C4-2B (cell line): ENCODE data around the gene STXBP4.

Experiments
- ZFX ChIP-seq: fragments of 450-650 bp; IDR thresholded peaks from 2 replicates; pipeline ENCODE4 v1.6.1; 2017
- TF ChIP-seq, protein P1 (sequence below): fragments of 450-650 bp; conservative IDR thresholded peaks from 2 replicates; pipeline ENCODE4 v1.5.1; 2017; ENCODE audit warnings: mild to moderate bottlenecking

DNA sequence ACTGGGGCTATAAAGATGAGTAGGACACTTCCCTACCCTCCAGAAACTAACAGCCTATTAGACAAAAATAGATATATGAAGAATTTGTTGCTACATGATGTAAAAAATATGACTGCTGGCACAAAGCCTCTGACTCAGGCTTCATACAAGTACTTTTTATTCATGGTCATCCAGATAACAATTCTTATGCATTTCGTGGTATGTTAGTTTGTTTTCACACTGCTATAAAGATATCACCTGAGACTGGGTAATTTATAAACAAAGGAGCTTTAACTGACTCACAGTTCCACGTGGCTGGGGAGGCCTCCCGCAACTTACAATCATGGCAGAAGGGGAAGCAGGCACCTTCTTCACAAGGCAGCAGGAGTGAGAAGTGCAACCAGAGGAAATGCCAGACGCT lies 183.7 kb downstream of the STXBP4 start:
- TF ChIP-seq, protein P1, sequence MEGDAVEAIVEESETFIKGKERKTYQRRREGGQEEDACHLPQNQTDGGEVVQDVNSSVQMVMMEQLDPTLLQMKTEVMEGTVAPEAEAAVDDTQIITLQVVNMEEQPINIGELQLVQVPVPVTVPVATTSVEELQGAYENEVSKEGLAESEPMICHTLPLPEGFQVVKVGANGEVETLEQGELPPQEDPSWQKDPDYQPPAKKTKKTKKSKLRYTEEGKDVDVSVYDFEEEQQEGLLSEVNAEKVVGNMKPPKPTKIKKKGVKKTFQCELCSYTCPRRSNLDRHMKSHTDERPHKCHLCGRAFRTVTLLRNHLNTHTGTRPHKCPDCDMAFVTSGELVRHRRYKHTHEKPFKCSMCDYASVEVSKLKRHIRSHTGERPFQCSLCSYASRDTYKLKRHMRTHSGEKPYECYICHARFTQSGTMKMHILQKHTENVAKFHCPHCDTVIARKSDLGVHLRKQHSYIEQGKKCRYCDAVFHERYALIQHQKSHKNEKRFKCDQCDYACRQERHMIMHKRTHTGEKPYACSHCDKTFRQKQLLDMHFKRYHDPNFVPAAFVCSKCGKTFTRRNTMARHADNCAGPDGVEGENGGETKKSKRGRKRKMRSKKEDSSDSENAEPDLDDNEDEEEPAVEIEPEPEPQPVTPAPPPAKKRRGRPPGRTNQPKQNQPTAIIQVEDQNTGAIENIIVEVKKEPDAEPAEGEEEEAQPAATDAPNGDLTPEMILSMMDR: no peak
- no peak for TF ChIP-seq ZFX
